WTC11 (cell line): ENCODE data around the gene COL18A1. TPM values are rescaled to one million over a fixed set of nuclear protein-coding genes. Genes with fewer than 3 reads are reported as not detected.

Experiments used
- ATAC-seq: fragments of 200-7000 bp; cut with Tn5 transposase; 2 replicates; pipeline ENCODE4 v1.10.0; 2021; ENCODE audit warnings: mild to moderate bottlenecking, moderate library complexity
- CTCF ChIA-PET: fragments of 300-600 bp; sonication (Branson Sonifier 250); formaldehyde crosslinking; loops from one replicate; lab custom pipeline; 2021; ENCODE audit warnings: antibody characterized with exemption; lab: Charles Lee
- POLR2A ChIA-PET: fragments of 350-600 bp; sonication (Branson Sonifier 250); formaldehyde crosslinking; loops from one replicate; lab custom pipeline; 2021; ENCODE audit warnings: antibody characterized with exemption; lab: Charles Lee
- DNase-seq: peaks from one replicate; pipeline ENCODE4 v3.0.0; 2021; ENCODE audit warnings: low spot score
- H3K27ac Mint-ChIP-seq: 2 replicates; pipeline ENCODE4 v1.8.0; 2021; ENCODE audit warnings: mixed read lengths
- H3K27me3 Mint-ChIP-seq: 2 replicates; pipeline ENCODE4 v1.8.0; 2021; ENCODE audit warnings: low read depth, mild to moderate bottlenecking, moderate library complexity, mixed read lengths
- H3K36me3 Mint-ChIP-seq: 2 replicates; pipeline ENCODE4 v1.8.0; 2021; ENCODE audit warnings: mixed read lengths
- H3K4me1 Mint-ChIP-seq: 2 replicates; pipeline ENCODE4 v1.8.0; 2022; ENCODE audit warnings: mixed read lengths
- H3K4me3 Mint-ChIP-seq: 2 replicates; pipeline ENCODE4 v1.8.0; 2021; ENCODE audit warnings: mild to moderate bottlenecking, moderate library complexity, mixed read lengths
- H3K9me3 Mint-ChIP-seq: 2 replicates; pipeline ENCODE4 v1.8.0; 2021; ENCODE audit warnings: mixed read lengths
- CREM ChIP-seq: sonication (generic); formaldehyde crosslinking; IDR thresholded peaks from 2 replicates; pipeline ENCODE4 v1.8.1; 2022; ENCODE audit warnings: mild to moderate bottlenecking, missing genetic modification reagents, moderate library complexity
- EMX1 ChIP-seq: fragments of 250-450 bp; sonication (Bioruptor Pico); IDR thresholded peaks from 2 replicates; pipeline ENCODE4 v1.8.0; 2021; ENCODE audit warnings: mild to moderate bottlenecking
- FOXJ3 ChIP-seq: sonication (generic); formaldehyde crosslinking; IDR thresholded peaks from 2 replicates; pipeline ENCODE4 v1.9.0; 2021; ENCODE audit warnings: missing genetic modification reagents, mild to moderate bottlenecking, borderline replicate concordance
- FOXK1 ChIP-seq: sonication (generic); formaldehyde crosslinking; IDR thresholded peaks from 2 replicates; pipeline ENCODE4 v1.8.0; 2022; ENCODE audit warnings: mild to moderate bottlenecking, moderate library complexity, missing genetic modification reagents
- FOXP1 ChIP-seq: sonication (generic); formaldehyde crosslinking; IDR thresholded peaks from 2 replicates; pipeline ENCODE4 v1.8.0; 2022; ENCODE audit warnings: missing genetic modification reagents, mild to moderate bottlenecking, moderate library complexity, borderline replicate concordance
- GTF2I ChIP-seq: fragments of 250-450 bp; sonication (Bioruptor Pico); conservative IDR thresholded peaks from 2 replicates; pipeline ENCODE4 v1.4.0; 2021; ENCODE audit warnings: mild to moderate bottlenecking
- KAT7 ChIP-seq: sonication (generic); formaldehyde crosslinking; IDR thresholded peaks from 2 replicates; pipeline ENCODE4 v1.8.1; 2023; ENCODE audit warnings: missing genetic modification reagents, mild to moderate bottlenecking, borderline replicate concordance
- MXD4 ChIP-seq: fragments of 250-450 bp; sonication (Bioruptor Pico); IDR thresholded peaks from 2 replicates; pipeline ENCODE4 v1.8.0; 2021; ENCODE audit warnings: mild to moderate bottlenecking, moderate library complexity, borderline replicate concordance
- MYBL2 ChIP-seq: sonication (generic); formaldehyde crosslinking; IDR thresholded peaks from 2 replicates; pipeline ENCODE4 v1.8.1; 2023; ENCODE audit warnings: mild to moderate bottlenecking, moderate library complexity, missing genetic modification reagents
- NFATC4 ChIP-seq: fragments of 250-450 bp; sonication (Bioruptor Pico); IDR thresholded peaks from 2 replicates; pipeline ENCODE4 v1.9.0; 2021; ENCODE audit warnings: mild to moderate bottlenecking
- NR1H2 ChIP-seq: sonication (generic); formaldehyde crosslinking; IDR thresholded peaks from 2 replicates; pipeline ENCODE4 v1.9.0; 2021; ENCODE audit warnings: mild to moderate bottlenecking, moderate library complexity, missing genetic modification reagents
- NR2C2 ChIP-seq: sonication (generic); formaldehyde crosslinking; IDR thresholded peaks from 2 replicates; pipeline ENCODE4 v1.8.0; 2022; ENCODE audit warnings: mild to moderate bottlenecking, missing genetic modification reagents
- RELA ChIP-seq: sonication (generic); formaldehyde crosslinking; IDR thresholded peaks from 2 replicates; pipeline ENCODE4 v1.8.1; 2022; ENCODE audit warnings: missing genetic modification reagents, mild to moderate bottlenecking, borderline replicate concordance
- TP53 ChIP-seq: sonication (generic); formaldehyde crosslinking; IDR thresholded peaks from 2 replicates; pipeline ENCODE4 v1.8.1; 2023; ENCODE audit warnings: mild to moderate bottlenecking, missing genetic modification reagents
- ZNF317 ChIP-seq: sonication (generic); formaldehyde crosslinking; IDR thresholded peaks from 2 replicates; pipeline ENCODE4 v1.8.1; 2023; ENCODE audit warnings: low read depth, mild to moderate bottlenecking, moderate library complexity, missing genetic modification reagents, borderline replicate concordance
- ZNF416 ChIP-seq: fragments of 250-450 bp; sonication (Bioruptor Pico); IDR thresholded peaks from 2 replicates; pipeline ENCODE4 v1.9.0; 2021; ENCODE audit warnings: mild to moderate bottlenecking, inconsistent platforms
- total RNA-seq: library from RNA; stranded (reverse); gene quantifications from 3 replicates; pipeline ENCODE4 v1.2.3, GENCODE V29; 2021
- TF ChIP-seq, protein P1 (sequence below): sonication (generic); formaldehyde crosslinking; IDR thresholded peaks from 2 replicates; pipeline ENCODE4 v1.8.1; 2023; ENCODE audit warnings: mild to moderate bottlenecking, missing genetic modification reagents, moderate library complexity
- TF ChIP-seq, protein P2 (sequence below): sonication (generic); formaldehyde crosslinking; IDR thresholded peaks from 2 replicates; pipeline ENCODE4 v1.8.0; 2022; ENCODE audit warnings: mild to moderate bottlenecking, missing genetic modification reagents
- TF ChIP-seq, protein P3 (sequence below): fragments of 250-450 bp; sonication (Bioruptor Pico); IDR thresholded peaks from 2 replicates; pipeline ENCODE4 v1.9.0; 2021; ENCODE audit warnings: mild to moderate bottlenecking
- TF ChIP-seq, protein P4 (sequence below): sonication (generic); formaldehyde crosslinking; IDR thresholded peaks from 2 replicates; pipeline ENCODE4 v1.8.0; 2023; ENCODE audit warnings: mild to moderate bottlenecking, missing genetic modification reagents
- TF ChIP-seq, protein P5 (sequence below): sonication (generic); formaldehyde crosslinking; IDR thresholded peaks from 2 replicates; pipeline ENCODE4 v1.8.1; 2023; ENCODE audit warnings: mild to moderate bottlenecking, missing genetic modification reagents

COL18A1 gene
- total RNA-seq, 1 experiment from 2014 or later = 231 TPM

DNA sequence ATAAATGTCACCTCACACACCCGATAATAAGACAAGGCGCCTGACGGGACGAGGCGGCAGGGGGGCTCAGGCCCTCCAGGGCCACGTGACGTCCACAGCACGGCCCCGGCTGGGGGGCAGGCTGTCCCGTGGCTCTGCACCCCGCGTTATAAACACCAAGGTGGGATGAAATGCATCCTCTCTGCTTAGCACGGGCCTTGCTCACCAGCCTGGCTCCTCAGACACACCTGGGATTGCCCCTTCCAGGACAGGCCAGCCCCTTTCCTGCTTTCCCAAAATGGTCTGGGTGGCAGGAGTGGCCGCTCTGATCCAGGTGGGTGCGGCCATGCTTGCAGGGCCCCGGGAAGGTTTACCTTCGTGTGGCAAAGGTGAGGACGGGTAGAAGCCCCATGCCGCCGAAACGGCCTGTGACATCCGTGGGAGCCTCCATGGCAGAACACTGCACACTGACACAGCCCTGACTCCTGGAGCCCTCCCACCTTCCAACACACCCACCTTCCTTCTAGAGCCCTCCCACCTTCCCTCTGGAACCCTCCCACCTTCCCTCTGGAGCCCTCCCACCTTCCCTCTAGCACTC lies 101.4 kb downstream of the COL18A1 start:
- Mint-ChIP-seq H3K27me3 (no peaks in the 10 kb centered on the region; the same call in 1 of the 2 replicates), H3K36me3 (peaks cover 17% of the 10 kb centered on the region), H3K4me1 (no peaks in the 10 kb centered on the region), H3K27ac (no peak overlapping the region), H3K9me3 (peaks cover 7% of the 10 kb centered on the region), H3K4me3 (no peak overlapping the region)
- POLR2A ChIA-PET = no interaction called here
- ATAC-seq (no peak), DNase-seq (no peak)
- TF ChIP-seq TP53 (CRISPR knock-in tag) (no peak), FOXP1 (0 out of 2 replicates have a peak, but pooled peaks have one; percentile 28)
- CTCF ChIA-PET = no interaction called here

DNA sequence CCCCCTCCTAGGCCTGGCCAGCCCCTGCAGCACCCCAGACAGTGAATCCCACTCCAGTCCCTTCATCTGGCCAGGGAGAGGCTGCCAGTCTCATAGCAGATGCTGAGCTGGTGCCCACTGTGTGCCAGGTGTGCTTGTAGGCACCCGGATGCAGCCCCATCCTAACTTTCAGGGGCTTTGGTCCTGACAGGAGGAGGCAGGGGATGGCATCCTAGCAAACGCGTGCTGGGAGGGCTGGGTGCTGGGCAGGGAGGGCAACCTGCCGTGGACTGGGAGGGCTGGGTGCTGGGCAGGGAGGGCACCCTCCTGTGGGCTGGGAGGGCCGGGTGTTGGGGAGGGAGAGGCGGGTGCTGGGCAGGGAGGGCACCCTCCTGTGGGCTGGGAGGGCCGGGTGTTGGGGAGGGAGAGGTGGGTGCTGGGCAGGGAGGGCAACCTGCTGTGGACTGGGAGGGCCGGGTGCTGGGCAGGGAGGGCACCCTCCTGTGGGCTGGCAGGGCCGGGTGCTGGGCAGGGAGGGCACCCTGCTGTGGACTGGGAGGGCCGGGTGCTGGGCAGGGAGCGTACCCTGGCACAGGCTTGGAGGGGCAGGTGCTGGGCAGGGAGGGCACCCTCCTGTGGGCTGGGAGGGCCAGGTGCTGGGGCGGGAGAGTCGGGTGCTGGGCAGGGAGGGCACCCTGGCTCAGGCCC lies 102.0 kb downstream of the COL18A1 start:
- H3K4me3 Mint-ChIP-seq = no peak overlapping the region
- peaks cover 20% of the 10 kb centered on the region for H3K36me3 Mint-ChIP-seq
- CTCF ChIA-PET = no interaction called here
- peaks cover 7% of the 10 kb centered on the region for H3K9me3 Mint-ChIP-seq
- DNase-seq (no peak), ATAC-seq (no peak)
- no peak for TF ChIP-seq ZNF416
- TF ChIP-seq, protein P1, sequence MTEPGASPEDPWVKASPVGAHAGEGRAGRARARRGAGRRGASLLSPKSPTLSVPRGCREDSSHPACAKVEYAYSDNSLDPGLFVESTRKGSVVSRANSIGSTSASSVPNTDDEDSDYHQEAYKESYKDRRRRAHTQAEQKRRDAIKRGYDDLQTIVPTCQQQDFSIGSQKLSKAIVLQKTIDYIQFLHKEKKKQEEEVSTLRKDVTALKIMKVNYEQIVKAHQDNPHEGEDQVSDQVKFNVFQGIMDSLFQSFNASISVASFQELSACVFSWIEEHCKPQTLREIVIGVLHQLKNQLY = no peak
- TF ChIP-seq MXD4 (CRISPR knock-in tag) = no peak
- TF ChIP-seq, protein P2, sequence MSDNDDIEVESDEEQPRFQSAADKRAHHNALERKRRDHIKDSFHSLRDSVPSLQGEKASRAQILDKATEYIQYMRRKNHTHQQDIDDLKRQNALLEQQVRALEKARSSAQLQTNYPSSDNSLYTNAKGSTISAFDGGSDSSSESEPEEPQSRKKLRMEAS = no peak
- no peak for TF ChIP-seq NFATC4 (CRISPR knock-in tag)
- no peak for TF ChIP-seq NR1H2 (CRISPR knock-in tag)
- no peak for TF ChIP-seq KAT7 (CRISPR knock-in tag)
- TF ChIP-seq, protein P3, sequence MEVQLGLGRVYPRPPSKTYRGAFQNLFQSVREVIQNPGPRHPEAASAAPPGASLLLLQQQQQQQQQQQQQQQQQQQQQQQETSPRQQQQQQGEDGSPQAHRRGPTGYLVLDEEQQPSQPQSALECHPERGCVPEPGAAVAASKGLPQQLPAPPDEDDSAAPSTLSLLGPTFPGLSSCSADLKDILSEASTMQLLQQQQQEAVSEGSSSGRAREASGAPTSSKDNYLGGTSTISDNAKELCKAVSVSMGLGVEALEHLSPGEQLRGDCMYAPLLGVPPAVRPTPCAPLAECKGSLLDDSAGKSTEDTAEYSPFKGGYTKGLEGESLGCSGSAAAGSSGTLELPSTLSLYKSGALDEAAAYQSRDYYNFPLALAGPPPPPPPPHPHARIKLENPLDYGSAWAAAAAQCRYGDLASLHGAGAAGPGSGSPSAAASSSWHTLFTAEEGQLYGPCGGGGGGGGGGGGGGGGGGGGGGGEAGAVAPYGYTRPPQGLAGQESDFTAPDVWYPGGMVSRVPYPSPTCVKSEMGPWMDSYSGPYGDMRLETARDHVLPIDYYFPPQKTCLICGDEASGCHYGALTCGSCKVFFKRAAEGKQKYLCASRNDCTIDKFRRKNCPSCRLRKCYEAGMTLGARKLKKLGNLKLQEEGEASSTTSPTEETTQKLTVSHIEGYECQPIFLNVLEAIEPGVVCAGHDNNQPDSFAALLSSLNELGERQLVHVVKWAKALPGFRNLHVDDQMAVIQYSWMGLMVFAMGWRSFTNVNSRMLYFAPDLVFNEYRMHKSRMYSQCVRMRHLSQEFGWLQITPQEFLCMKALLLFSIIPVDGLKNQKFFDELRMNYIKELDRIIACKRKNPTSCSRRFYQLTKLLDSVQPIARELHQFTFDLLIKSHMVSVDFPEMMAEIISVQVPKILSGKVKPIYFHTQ (CRISPR knock-in tag) = no peak
- no peak for TF ChIP-seq MYBL2 (CRISPR knock-in tag)
- TF ChIP-seq GTF2I (CRISPR knock-in tag) = no peak
- no peaks in the 10 kb centered on the region; the same call in 1 of the 2 replicates for H3K27me3 Mint-ChIP-seq
- H3K27ac Mint-ChIP-seq = no peak overlapping the region
- POLR2A ChIA-PET = interaction anchor here (0.6 kb wide), 1 partner anchor 118 kb away, joined by 4 read pairs; no protein-coding TSS in a partner anchor
- H3K4me1 Mint-ChIP-seq = no peaks in the 10 kb centered on the region

DNA sequence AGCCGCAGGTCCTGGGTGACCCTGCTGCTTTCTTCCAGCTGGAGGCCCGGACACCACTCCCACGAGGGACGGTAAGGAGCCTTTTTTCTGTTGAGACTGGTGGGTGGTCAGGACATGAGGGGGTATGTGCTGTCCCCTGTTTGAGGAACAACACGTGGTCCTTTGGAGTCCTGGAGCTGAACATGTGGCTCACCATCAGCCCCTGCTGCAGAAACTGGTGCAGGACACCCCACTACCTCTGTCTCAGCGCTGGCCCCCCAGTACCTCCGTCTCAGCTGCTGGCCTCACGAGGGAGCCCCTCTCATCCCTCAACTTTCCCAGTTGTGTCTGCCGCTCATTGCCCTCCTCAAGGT lies 102.5 kb downstream of the COL18A1 start:
- POLR2A ChIA-PET = interaction anchor here (0.6 kb wide), 2 partner anchors 19 to 118 kb away, joined by 3 to 4 read pairs; no protein-coding TSS in a partner anchor
- ATAC-seq (no peak), DNase-seq (no peak)
- H3K4me1 Mint-ChIP-seq = no peaks in the 10 kb centered on the region
- no peak overlapping the region for H3K27ac Mint-ChIP-seq
- no peak overlapping the region for H3K4me3 Mint-ChIP-seq
- peaks cover 3% of the 10 kb centered on the region for H3K9me3 Mint-ChIP-seq
- TF ChIP-seq FOXJ3 (CRISPR knock-in tag) (no peak), FOXK1 (no peak), RELA (CRISPR knock-in tag) (no peak), CREM (CRISPR knock-in tag) (no peak), NR2C2 (no peak), EMX1 (CRISPR knock-in tag) (no peak), KAT7 (CRISPR knock-in tag) (no peak), ZNF317 (CRISPR knock-in tag) (no peak)
- TF ChIP-seq, protein P4, sequence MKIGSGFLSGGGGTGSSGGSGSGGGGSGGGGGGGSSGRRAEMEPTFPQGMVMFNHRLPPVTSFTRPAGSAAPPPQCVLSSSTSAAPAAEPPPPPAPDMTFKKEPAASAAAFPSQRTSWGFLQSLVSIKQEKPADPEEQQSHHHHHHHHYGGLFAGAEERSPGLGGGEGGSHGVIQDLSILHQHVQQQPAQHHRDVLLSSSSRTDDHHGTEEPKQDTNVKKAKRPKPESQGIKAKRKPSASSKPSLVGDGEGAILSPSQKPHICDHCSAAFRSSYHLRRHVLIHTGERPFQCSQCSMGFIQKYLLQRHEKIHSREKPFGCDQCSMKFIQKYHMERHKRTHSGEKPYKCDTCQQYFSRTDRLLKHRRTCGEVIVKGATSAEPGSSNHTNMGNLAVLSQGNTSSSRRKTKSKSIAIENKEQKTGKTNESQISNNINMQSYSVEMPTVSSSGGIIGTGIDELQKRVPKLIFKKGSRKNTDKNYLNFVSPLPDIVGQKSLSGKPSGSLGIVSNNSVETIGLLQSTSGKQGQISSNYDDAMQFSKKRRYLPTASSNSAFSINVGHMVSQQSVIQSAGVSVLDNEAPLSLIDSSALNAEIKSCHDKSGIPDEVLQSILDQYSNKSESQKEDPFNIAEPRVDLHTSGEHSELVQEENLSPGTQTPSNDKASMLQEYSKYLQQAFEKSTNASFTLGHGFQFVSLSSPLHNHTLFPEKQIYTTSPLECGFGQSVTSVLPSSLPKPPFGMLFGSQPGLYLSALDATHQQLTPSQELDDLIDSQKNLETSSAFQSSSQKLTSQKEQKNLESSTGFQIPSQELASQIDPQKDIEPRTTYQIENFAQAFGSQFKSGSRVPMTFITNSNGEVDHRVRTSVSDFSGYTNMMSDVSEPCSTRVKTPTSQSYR (CRISPR knock-in tag) = no peak
- TF ChIP-seq, protein P5, sequence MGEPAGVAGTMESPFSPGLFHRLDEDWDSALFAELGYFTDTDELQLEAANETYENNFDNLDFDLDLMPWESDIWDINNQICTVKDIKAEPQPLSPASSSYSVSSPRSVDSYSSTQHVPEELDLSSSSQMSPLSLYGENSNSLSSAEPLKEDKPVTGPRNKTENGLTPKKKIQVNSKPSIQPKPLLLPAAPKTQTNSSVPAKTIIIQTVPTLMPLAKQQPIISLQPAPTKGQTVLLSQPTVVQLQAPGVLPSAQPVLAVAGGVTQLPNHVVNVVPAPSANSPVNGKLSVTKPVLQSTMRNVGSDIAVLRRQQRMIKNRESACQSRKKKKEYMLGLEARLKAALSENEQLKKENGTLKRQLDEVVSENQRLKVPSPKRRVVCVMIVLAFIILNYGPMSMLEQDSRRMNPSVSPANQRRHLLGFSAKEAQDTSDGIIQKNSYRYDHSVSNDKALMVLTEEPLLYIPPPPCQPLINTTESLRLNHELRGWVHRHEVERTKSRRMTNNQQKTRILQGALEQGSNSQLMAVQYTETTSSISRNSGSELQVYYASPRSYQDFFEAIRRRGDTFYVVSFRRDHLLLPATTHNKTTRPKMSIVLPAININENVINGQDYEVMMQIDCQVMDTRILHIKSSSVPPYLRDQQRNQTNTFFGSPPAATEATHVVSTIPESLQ (CRISPR knock-in tag) = no peak
- TF ChIP-seq, all 79 proteins: peak for 0
- CTCF ChIA-PET = no interaction called here
- Mint-ChIP-seq H3K27me3 (no peaks in the 10 kb centered on the region; the same call in 1 of the 2 replicates), H3K36me3 (peaks cover 16% of the 10 kb centered on the region)
